WTC11 (cell line): Measurements from ENCODE around the gene ATP6V1G1. TPM values are rescaled to one million over a fixed set of nuclear protein-coding genes. Genes with fewer than 3 reads are reported as not detected.

ENCODE experiments used
- ATAC-seq: fragments of 200-7000 bp; cut with Tn5 transposase; 2 replicates; pipeline ENCODE4 v1.10.0; 2021; ENCODE audit warnings: mild to moderate bottlenecking, moderate library complexity
- CTCF ChIA-PET: fragments of 300-600 bp; sonication (Branson Sonifier 250); formaldehyde crosslinking; loops from one replicate; lab custom pipeline; 2021; ENCODE audit warnings: antibody characterized with exemption; lab: Charles Lee
- POLR2A ChIA-PET: fragments of 350-600 bp; sonication (Branson Sonifier 250); formaldehyde crosslinking; loops from one replicate; lab custom pipeline; 2021; ENCODE audit warnings: antibody characterized with exemption; lab: Charles Lee
- DNase-seq: peaks from one replicate; pipeline ENCODE4 v3.0.0; 2021; ENCODE audit warnings: low spot score
- H3K27ac Mint-ChIP-seq: 2 replicates; pipeline ENCODE4 v1.8.0; 2021; ENCODE audit warnings: mixed read lengths
- H3K27me3 Mint-ChIP-seq: 2 replicates; pipeline ENCODE4 v1.8.0; 2021; ENCODE audit warnings: low read depth, mild to moderate bottlenecking, moderate library complexity, mixed read lengths
- H3K36me3 Mint-ChIP-seq: 2 replicates; pipeline ENCODE4 v1.8.0; 2021; ENCODE audit warnings: mixed read lengths
- H3K4me1 Mint-ChIP-seq: 2 replicates; pipeline ENCODE4 v1.8.0; 2022; ENCODE audit warnings: mixed read lengths
- H3K4me3 Mint-ChIP-seq: 2 replicates; pipeline ENCODE4 v1.8.0; 2021; ENCODE audit warnings: mild to moderate bottlenecking, moderate library complexity, mixed read lengths
- H3K9me3 Mint-ChIP-seq: 2 replicates; pipeline ENCODE4 v1.8.0; 2021; ENCODE audit warnings: mixed read lengths
- ATF1 ChIP-seq: sonication (generic); formaldehyde crosslinking; IDR thresholded peaks from 2 replicates; pipeline ENCODE4 v1.8.1; 2023; ENCODE audit warnings: mild to moderate bottlenecking, moderate library complexity, missing genetic modification reagents
- ELF4 ChIP-seq: sonication (generic); formaldehyde crosslinking; IDR thresholded peaks from 2 replicates; pipeline ENCODE4 v1.8.1; 2022; ENCODE audit warnings: low read depth, mild to moderate bottlenecking, moderate library complexity, missing genetic modification reagents
- IRF2 ChIP-seq: sonication (generic); formaldehyde crosslinking; IDR thresholded peaks from 2 replicates; pipeline ENCODE4 v1.8.0; 2022; ENCODE audit warnings: low read depth, missing genetic modification reagents, borderline replicate concordance
- KAT7 ChIP-seq: sonication (generic); formaldehyde crosslinking; IDR thresholded peaks from 2 replicates; pipeline ENCODE4 v1.8.1; 2023; ENCODE audit warnings: missing genetic modification reagents, mild to moderate bottlenecking, borderline replicate concordance
- MXD4 ChIP-seq: fragments of 250-450 bp; sonication (Bioruptor Pico); IDR thresholded peaks from 2 replicates; pipeline ENCODE4 v1.8.0; 2021; ENCODE audit warnings: mild to moderate bottlenecking, moderate library complexity, borderline replicate concordance
- NR3C1 ChIP-seq: sonication (generic); formaldehyde crosslinking; conservative IDR thresholded peaks from 2 replicates; pipeline ENCODE4 v1.8.1; 2023; ENCODE audit warnings: low read depth, mild to moderate bottlenecking, missing genetic modification reagents
- PRRX2 ChIP-seq: fragments of 250-450 bp; sonication (Bioruptor Pico); IDR thresholded peaks from 2 replicates; pipeline ENCODE4 v1.8.0; 2021; ENCODE audit warnings: mild to moderate bottlenecking
- SMAD4 ChIP-seq: sonication (generic); formaldehyde crosslinking; IDR thresholded peaks from 2 replicates; pipeline ENCODE4 v1.8.0; 2022; ENCODE audit warnings: mild to moderate bottlenecking, missing genetic modification reagents
- TP53 ChIP-seq: sonication (generic); formaldehyde crosslinking; IDR thresholded peaks from 2 replicates; pipeline ENCODE4 v1.8.1; 2023; ENCODE audit warnings: mild to moderate bottlenecking, missing genetic modification reagents
- ZNF219 ChIP-seq: sonication (generic); formaldehyde crosslinking; IDR thresholded peaks from 2 replicates; pipeline ENCODE4 v1.8.0; 2023; ENCODE audit warnings: missing genetic modification reagents, mild to moderate bottlenecking, borderline replicate concordance
- ZNF416 ChIP-seq: fragments of 250-450 bp; sonication (Bioruptor Pico); IDR thresholded peaks from 2 replicates; pipeline ENCODE4 v1.9.0; 2021; ENCODE audit warnings: mild to moderate bottlenecking, inconsistent platforms
- total RNA-seq: library from RNA; stranded (reverse); gene quantifications from 3 replicates; pipeline ENCODE4 v1.2.3, GENCODE V29; 2021
- TF ChIP-seq, protein P1 (sequence below): sonication (generic); formaldehyde crosslinking; IDR thresholded peaks from 2 replicates; pipeline ENCODE4 v1.8.0; 2022; ENCODE audit warnings: mild to moderate bottlenecking, missing genetic modification reagents
- TF ChIP-seq, protein P2 (sequence below): sonication (generic); formaldehyde crosslinking; IDR thresholded peaks from 2 replicates; pipeline ENCODE4 v1.8.1; 2022; ENCODE audit warnings: mild to moderate bottlenecking, moderate library complexity, missing genetic modification reagents
- TF ChIP-seq, protein P3 (sequence below): fragments of 250-450 bp; sonication (Bioruptor Pico); IDR thresholded peaks from 2 replicates; pipeline ENCODE4 v2.1.2; 2022; ENCODE audit warnings: mild to moderate bottlenecking, moderate library complexity
- TF ChIP-seq, protein P4 (sequence below): sonication (generic); formaldehyde crosslinking; IDR thresholded peaks from 2 replicates; pipeline ENCODE4 v1.8.0; 2022; ENCODE audit warnings: mild to moderate bottlenecking, missing genetic modification reagents
- TF ChIP-seq, protein P5 (sequence below): sonication (generic); formaldehyde crosslinking; IDR thresholded peaks from 2 replicates; pipeline ENCODE4 v1.8.1; 2023; ENCODE audit warnings: mild to moderate bottlenecking, missing genetic modification reagents
- TF ChIP-seq, protein P6 (sequence below): sonication (generic); formaldehyde crosslinking; IDR thresholded peaks from 2 replicates; pipeline ENCODE4 v1.8.0; 2022; ENCODE audit warnings: mild to moderate bottlenecking, missing genetic modification reagents
- TF ChIP-seq, protein P7 (sequence below): fragments of 250-450 bp; sonication (Bioruptor Pico); IDR thresholded peaks from 2 replicates; pipeline ENCODE4 v1.8.0; 2021; ENCODE audit warnings: mild to moderate bottlenecking
- TF ChIP-seq, protein P8 (sequence below): sonication (generic); formaldehyde crosslinking; IDR thresholded peaks from 2 replicates; pipeline ENCODE4 v1.8.0; 2022; ENCODE audit warnings: mild to moderate bottlenecking, missing genetic modification reagents

ATP6V1G1 gene
- total RNA-seq, 1 experiment from 2014 or later = 108 TPM

DNA sequence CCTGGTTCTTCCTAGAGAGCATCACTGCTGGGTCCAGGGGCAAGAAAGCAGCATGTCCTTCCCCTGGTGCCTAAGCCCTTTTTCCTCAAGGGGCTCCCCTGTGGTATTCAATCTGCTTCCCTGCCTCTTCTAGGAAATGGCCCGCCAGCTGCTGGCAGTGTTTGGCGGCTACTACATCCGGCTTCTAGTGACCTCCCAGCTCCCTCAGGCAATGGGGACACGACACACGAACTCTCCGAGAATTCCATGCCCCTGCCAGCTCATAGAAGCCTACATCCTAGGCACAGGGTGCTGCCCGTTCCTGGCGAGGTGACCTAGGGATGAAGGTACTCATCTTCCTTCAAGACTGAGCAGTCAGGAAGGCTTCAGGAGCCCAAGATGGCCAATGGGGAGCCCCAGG lies 55.4 kb downstream of the ATP6V1G1 start:
- DNase-seq = no peak
- H3K36me3 Mint-ChIP-seq = peaks cover 39% of the 10 kb centered on the region
- peaks cover 17% of the 10 kb centered on the region for H3K9me3 Mint-ChIP-seq
- H3K27ac Mint-ChIP-seq = no peak overlapping the region
- no peak overlapping the region for H3K4me3 Mint-ChIP-seq
- H3K4me1 Mint-ChIP-seq = no peaks in the 10 kb centered on the region
- no peak for ATAC-seq
- ChIA-PET POLR2A (no interaction called here), CTCF (interaction anchor here (3.2 kb wide), 1 partner anchor 10 kb away, joined by 17 read pairs; no protein-coding TSS in a partner anchor)
- TF ChIP-seq, protein P1, sequence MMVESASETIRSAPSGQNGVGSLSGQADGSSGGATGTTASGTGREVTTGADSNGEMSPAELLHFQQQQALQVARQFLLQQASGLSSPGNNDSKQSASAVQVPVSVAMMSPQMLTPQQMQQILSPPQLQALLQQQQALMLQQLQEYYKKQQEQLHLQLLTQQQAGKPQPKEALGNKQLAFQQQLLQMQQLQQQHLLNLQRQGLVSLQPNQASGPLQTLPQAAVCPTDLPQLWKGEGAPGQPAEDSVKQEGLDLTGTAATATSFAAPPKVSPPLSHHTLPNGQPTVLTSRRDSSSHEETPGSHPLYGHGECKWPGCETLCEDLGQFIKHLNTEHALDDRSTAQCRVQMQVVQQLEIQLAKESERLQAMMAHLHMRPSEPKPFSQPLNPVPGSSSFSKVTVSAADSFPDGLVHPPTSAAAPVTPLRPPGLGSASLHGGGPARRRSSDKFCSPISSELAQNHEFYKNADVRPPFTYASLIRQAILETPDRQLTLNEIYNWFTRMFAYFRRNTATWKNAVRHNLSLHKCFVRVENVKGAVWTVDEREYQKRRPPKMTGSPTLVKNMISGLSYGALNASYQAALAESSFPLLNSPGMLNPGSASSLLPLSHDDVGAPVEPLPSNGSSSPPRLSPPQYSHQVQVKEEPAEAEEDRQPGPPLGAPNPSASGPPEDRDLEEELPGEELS = no peak
- TF ChIP-seq MXD4 (CRISPR knock-in tag) = no peak
- TF ChIP-seq ZNF219 (CRISPR knock-in tag) = no peak
- TF ChIP-seq, protein P2, sequence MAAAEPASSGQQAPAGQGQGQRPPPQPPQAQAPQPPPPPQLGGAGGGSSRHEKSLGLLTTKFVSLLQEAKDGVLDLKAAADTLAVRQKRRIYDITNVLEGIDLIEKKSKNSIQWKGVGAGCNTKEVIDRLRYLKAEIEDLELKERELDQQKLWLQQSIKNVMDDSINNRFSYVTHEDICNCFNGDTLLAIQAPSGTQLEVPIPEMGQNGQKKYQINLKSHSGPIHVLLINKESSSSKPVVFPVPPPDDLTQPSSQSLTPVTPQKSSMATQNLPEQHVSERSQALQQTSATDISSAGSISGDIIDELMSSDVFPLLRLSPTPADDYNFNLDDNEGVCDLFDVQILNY (CRISPR knock-in tag) = no peak
- no peak for TF ChIP-seq IRF2 (CRISPR knock-in tag)
- TF ChIP-seq, protein P3, sequence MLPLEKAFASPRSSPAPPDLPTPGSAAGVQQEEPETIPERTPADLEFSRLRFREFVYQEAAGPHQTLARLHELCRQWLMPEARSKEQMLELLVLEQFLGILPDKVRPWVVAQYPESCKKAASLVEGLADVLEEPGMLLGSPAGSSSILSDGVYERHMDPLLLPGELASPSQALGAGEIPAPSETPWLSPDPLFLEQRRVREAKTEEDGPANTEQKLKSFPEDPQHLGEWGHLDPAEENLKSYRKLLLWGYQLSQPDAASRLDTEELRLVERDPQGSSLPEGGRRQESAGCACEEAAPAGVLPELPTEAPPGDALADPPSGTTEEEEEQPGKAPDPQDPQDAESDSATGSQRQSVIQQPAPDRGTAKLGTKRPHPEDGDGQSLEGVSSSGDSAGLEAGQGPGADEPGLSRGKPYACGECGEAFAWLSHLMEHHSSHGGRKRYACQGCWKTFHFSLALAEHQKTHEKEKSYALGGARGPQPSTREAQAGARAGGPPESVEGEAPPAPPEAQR (CRISPR knock-in tag) = no peak
- no peak for TF ChIP-seq KAT7 (CRISPR knock-in tag)
- TF ChIP-seq, protein P4, sequence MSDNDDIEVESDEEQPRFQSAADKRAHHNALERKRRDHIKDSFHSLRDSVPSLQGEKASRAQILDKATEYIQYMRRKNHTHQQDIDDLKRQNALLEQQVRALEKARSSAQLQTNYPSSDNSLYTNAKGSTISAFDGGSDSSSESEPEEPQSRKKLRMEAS (CRISPR knock-in tag) = no peak
- TF ChIP-seq ZNF416 (CRISPR knock-in tag) = no peak
- TF ChIP-seq, protein P5, sequence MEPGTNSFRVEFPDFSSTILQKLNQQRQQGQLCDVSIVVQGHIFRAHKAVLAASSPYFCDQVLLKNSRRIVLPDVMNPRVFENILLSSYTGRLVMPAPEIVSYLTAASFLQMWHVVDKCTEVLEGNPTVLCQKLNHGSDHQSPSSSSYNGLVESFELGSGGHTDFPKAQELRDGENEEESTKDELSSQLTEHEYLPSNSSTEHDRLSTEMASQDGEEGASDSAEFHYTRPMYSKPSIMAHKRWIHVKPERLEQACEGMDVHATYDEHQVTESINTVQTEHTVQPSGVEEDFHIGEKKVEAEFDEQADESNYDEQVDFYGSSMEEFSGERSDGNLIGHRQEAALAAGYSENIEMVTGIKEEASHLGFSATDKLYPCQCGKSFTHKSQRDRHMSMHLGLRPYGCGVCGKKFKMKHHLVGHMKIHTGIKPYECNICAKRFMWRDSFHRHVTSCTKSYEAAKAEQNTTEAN (CRISPR knock-in tag) = no peak
- TF ChIP-seq, protein P6, sequence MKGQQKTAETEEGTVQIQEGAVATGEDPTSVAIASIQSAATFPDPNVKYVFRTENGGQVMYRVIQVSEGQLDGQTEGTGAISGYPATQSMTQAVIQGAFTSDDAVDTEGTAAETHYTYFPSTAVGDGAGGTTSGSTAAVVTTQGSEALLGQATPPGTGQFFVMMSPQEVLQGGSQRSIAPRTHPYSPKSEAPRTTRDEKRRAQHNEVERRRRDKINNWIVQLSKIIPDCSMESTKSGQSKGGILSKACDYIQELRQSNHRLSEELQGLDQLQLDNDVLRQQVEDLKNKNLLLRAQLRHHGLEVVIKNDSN (CRISPR knock-in tag) = no peak
- TF ChIP-seq SMAD4 = no peak
- TF ChIP-seq NR3C1 (CRISPR knock-in tag) = no peak
- TF ChIP-seq, protein P7, sequence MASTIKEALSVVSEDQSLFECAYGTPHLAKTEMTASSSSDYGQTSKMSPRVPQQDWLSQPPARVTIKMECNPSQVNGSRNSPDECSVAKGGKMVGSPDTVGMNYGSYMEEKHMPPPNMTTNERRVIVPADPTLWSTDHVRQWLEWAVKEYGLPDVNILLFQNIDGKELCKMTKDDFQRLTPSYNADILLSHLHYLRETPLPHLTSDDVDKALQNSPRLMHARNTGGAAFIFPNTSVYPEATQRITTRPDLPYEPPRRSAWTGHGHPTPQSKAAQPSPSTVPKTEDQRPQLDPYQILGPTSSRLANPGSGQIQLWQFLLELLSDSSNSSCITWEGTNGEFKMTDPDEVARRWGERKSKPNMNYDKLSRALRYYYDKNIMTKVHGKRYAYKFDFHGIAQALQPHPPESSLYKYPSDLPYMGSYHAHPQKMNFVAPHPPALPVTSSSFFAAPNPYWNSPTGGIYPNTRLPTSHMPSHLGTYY = no peak
- TF ChIP-seq TP53 (CRISPR knock-in tag) = no peak
- no peak for TF ChIP-seq ELF4
- no peak for TF ChIP-seq PRRX2
- no peak for TF ChIP-seq ATF1 (CRISPR knock-in tag)
- TF ChIP-seq, protein P8, sequence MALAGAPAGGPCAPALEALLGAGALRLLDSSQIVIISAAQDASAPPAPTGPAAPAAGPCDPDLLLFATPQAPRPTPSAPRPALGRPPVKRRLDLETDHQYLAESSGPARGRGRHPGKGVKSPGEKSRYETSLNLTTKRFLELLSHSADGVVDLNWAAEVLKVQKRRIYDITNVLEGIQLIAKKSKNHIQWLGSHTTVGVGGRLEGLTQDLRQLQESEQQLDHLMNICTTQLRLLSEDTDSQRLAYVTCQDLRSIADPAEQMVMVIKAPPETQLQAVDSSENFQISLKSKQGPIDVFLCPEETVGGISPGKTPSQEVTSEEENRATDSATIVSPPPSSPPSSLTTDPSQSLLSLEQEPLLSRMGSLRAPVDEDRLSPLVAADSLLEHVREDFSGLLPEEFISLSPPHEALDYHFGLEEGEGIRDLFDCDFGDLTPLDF = no peak
- H3K27me3 Mint-ChIP-seq = no peaks in the 10 kb centered on the region
